Panc1 (cell line): Measurements from ENCODE around the gene SRGAP3. TPM values are rescaled to one million over a fixed set of nuclear protein-coding genes. Genes with fewer than 3 reads are reported as not detected.

ENCODE experiments used
- ATAC-seq: fragments of 200-7000 bp; cut with Tn5 transposase; 2 replicates; pipeline ENCODE4 v1.9.1; 2020; ENCODE audit warnings: mild to moderate bottlenecking, moderate library complexity
- BruUV-seq: library from RNA; stranded (reverse); fragments of 400-500 nt; replicated peaks from 2 replicates; lab custom pipeline; 2021; lab: Mats Ljungman, UMichigan
- CTCF ChIA-PET: fragments of 300-600 bp; sonication (Branson Sonifier 250); formaldehyde crosslinking; loops from one replicate; lab custom pipeline; 2022; ENCODE audit warnings: antibody characterized with exemption; lab: Charles Lee
- POLR2A ChIA-PET: fragments of 300-600 bp; sonication (Branson Sonifier 250); formaldehyde crosslinking; loops from one replicate; lab custom pipeline; 2022; ENCODE audit warnings: antibody characterized with exemption; lab: Charles Lee
- DNase-seq: peaks from one replicate; pipeline ENCODE4 v3.0.0-alpha.2; 2010; ENCODE audit warnings: low read depth, low spot score
- H3K27ac ChIP-seq: 2 replicates; pipeline ENCODE4 v1.5.1; 2011; ENCODE audit warnings: mild to moderate bottlenecking, low read length, inconsistent platforms
- H3K27me3 ChIP-seq: fragments of 200-500 bp; sonication (Bioruptor generic); 2 replicates; pipeline ENCODE4 v1.6.0; 2014; ENCODE audit warnings: low read length, inconsistent platforms; ENCODE audit not compliant: control insufficient read depth, insufficient read depth
- H3K36me3 ChIP-seq: fragments of 200-500 bp; sonication (Bioruptor generic); 2 replicates; pipeline ENCODE4 v1.5.1; 2014; ENCODE audit warnings: inconsistent platforms, mild to moderate bottlenecking, low read length, moderate library complexity; ENCODE audit not compliant: control insufficient read depth, insufficient read depth
- H3K4me1 ChIP-seq: 2 replicates; pipeline ENCODE4 v1.5.1; 2011; ENCODE audit warnings: inconsistent platforms, mild to moderate bottlenecking, low read length, moderate library complexity; ENCODE audit not compliant: control insufficient read depth, insufficient read depth
- H3K4me3 ChIP-seq, 2 experiments: 2 replicates each; pipeline ENCODE4 v1.5.1; 2011 to 2012; ENCODE audit warnings: low read depth in 2 of 2, low read length in 2 of 2, mild to moderate bottlenecking in 2 of 2, inconsistent platforms in 1 of 2, moderate library complexity in 1 of 2
- H3K9me3 ChIP-seq: fragments of 200-500 bp; sonication (Bioruptor generic); 2 replicates; pipeline ENCODE4 v1.5.1; 2014; ENCODE audit warnings: low read depth, mild to moderate bottlenecking, inconsistent platforms, low read length, moderate library complexity; ENCODE audit not compliant: control insufficient read depth, insufficient read depth
- CTCF ChIP-seq: fragments of 450-650 bp; IDR thresholded peaks from 2 replicates; pipeline ENCODE4 v1.5.1; 2017; ENCODE audit warnings: mild to moderate bottlenecking
- POLR2AphosphoS5 ChIP-seq: IDR thresholded peaks from 2 replicates; pipeline ENCODE4 v1.6.1; 2012; ENCODE audit warnings: mild to moderate bottlenecking, low read depth, low read length, moderate library complexity
- REST ChIP-seq, 2 experiments: IDR thresholded peaks; 2 replicates each; pipeline ENCODE4 v1.6.1; 2011 to 2012; ENCODE audit warnings: low read depth in 2 of 2, control low read depth in 1 of 2, low read length in 1 of 2, mild to moderate bottlenecking in 1 of 2, moderate library complexity in 1 of 2; ENCODE audit not compliant: insufficient read depth in 1 of 2
- SIN3A ChIP-seq: IDR thresholded peaks from 2 replicates; pipeline ENCODE4 v1.6.1; 2012; ENCODE audit warnings: low read depth, mild to moderate bottlenecking, low read length, moderate library complexity, borderline replicate concordance; ENCODE audit not compliant: insufficient read depth
- TCF7L2 ChIP-seq: IDR thresholded peaks from 2 replicates; pipeline ENCODE4 v1.6.1; 2011; ENCODE audit warnings: mild to moderate bottlenecking, low read depth, low read length, inconsistent platforms
- in situ Hi-C: cut with HindIII; loops from 2 replicates; pipeline ENCODE4 v1.10.0; 2016; ENCODE audit warnings: low sequenced_read_pairs, low pct_unique_long_range_greater_than_20kb
- intact Hi-C: fragments of 100-400 bp; cut with micrococcal nuclease; formaldehyde crosslinking; loops from one replicate; pipeline ENCODE4 v1.10.0; 2022; ENCODE audit not compliant: unreplicated experiment
- total RNA-seq: library from RNA; stranded (reverse); gene quantifications from one replicate; pipeline ENCODE4 v1.2.1, GENCODE V29; 2021; ENCODE audit not compliant: unreplicated experiment

The SRGAP3 gene
- total RNA-seq, 1 experiment from 2014 or later, result 0.82 TPM

GRCh38 chr3:9257092-9257491, 7.6 kb upstream of the SRGAP3 start:
- H3K9me3 ChIP-seq, result no peaks in the 10 kb centered on the region
- no peak for TF ChIP-seq POLR2AphosphoS5
- no peak for TF ChIP-seq TCF7L2
- no peak for TF ChIP-seq SIN3A
- TF ChIP-seq REST (IDR thresholded peaks at IDR 0.05; ENCODE audit: insufficient read depth in 1 of 2, low read depth in 2 of 2, low read length in 1 of 2), result no peak
- no peak for TF ChIP-seq CTCF
- CTCF ChIA-PET, result no interaction called here
- no TSS peak for BruUV-seq
- POLR2A ChIA-PET, result no interaction called here
- DNase-seq, result no peak
- in situ Hi-C loops, result no loop called here
- H3K36me3 ChIP-seq, result no peaks in the 10 kb centered on the region
- no peak overlapping the region for H3K27ac ChIP-seq
- no peak overlapping the region for H3K4me3 ChIP-seq
- intact Hi-C loops, result no loop called here
- ATAC-seq, result no peak
- H3K27me3 ChIP-seq, result no peaks in the 10 kb centered on the region; the same call in 1 of the 2 replicates
- H3K4me1 ChIP-seq, result no peaks in the 10 kb centered on the region

GRCh38 chr3:9255976-9256375, 6.5 kb upstream of the SRGAP3 start:
- intact Hi-C loops, result no loop called here
- in situ Hi-C loops, result no loop called here
- ATAC-seq, result no peak
- ChIA-PET CTCF (no interaction called here), POLR2A (no interaction called here)
- DNase-seq, result no peak
- no TSS peak for BruUV-seq
- Histone ChIP-seq H3K27ac (no peak overlapping the region), H3K27me3 (no peaks in the 10 kb centered on the region; the same call in 1 of the 2 replicates), H3K4me1 (no peaks in the 10 kb centered on the region), H3K9me3 (no peaks in the 10 kb centered on the region), H3K4me3 (no peak overlapping the region), H3K36me3 (no peaks in the 10 kb centered on the region)
- TF ChIP-seq REST (IDR thresholded peaks at IDR 0.05; ENCODE audit: insufficient read depth in 1 of 2, low read depth in 2 of 2, low read length in 1 of 2) (no peak), CTCF (no peak), POLR2AphosphoS5 (no peak), SIN3A (no peak), TCF7L2 (no peak)
